Endothelial cell of umbilical vein (primary cell): Measurements from ENCODE around the gene COG5. TPM values are rescaled to one million over a fixed set of nuclear protein-coding genes. Genes with fewer than 3 reads are reported as not detected.

Source experiments
- BruUV-seq: library from RNA; stranded (reverse); fragments of 400-500 nt; replicated peaks from 2 replicates; lab custom pipeline; 2021; lab: Mats Ljungman, UMichigan
- CTCF ChIA-PET: fragments of 300-600, 350-600 bp; sonication (Branson Sonifier 250); formaldehyde crosslinking; loops from one replicate; lab custom pipeline; 2021; ENCODE audit warnings: antibody characterized with exemption, inconsistent platforms; lab: Charles Lee
- POLR2A ChIA-PET: fragments of 300-600, 350-600 bp; sonication (Branson Sonifier 250); formaldehyde crosslinking; loops from one replicate; lab custom pipeline; 2021; ENCODE audit warnings: antibody characterized with exemption, inconsistent platforms; lab: Charles Lee
- DNase-seq: peaks from one replicate; pipeline ENCODE4 v3.0.0-alpha.2; 2011; ENCODE audit warnings: low read depth, low spot score
- FAIRE-seq: peaks from 2 replicates; lab custom pipeline; 2011; peaks lifted over from hg19 to GRCh38; lab: Jason Lieb, UNC
- H2AFZ ChIP-seq: 2 replicates; pipeline ENCODE4 v1.6.0; 2012; ENCODE audit warnings: low read depth, low read length, control low read depth, inconsistent platforms
- H3K27ac ChIP-seq: 2 replicates; pipeline ENCODE4 v1.5.1; 2011; ENCODE audit warnings: low read depth, mild to moderate bottlenecking, control low read depth, low read length, moderate library complexity; ENCODE audit not compliant: insufficient read depth
- H3K27me3 ChIP-seq, 2 experiments: 2 replicates each; pipeline versions ENCODE4 v1.6.0 to v1.6.1; 2011; ENCODE audit warnings: low read length in 2 of 2, mixed read lengths in 1 of 2; ENCODE audit not compliant: control insufficient read depth in 2 of 2, insufficient read depth in 2 of 2
- H3K36me3 ChIP-seq, 2 experiments: 2 replicates in 1 of 2; 3 replicates in 1 of 2; pipeline ENCODE4 v1.5.1; 2011; ENCODE audit warnings: low read length in 2 of 2, mild to moderate bottlenecking in 1 of 2, moderate library complexity in 1 of 2; ENCODE audit not compliant: control insufficient read depth in 2 of 2, insufficient read depth in 2 of 2; ENCODE audit errors: extremely low read depth in 1 of 2
- H3K4me1 ChIP-seq: 3 replicates; pipeline ENCODE4 v1.5.1; 2011; ENCODE audit warnings: mild to moderate bottlenecking, low read length; ENCODE audit not compliant: control insufficient read depth, insufficient read depth; ENCODE audit errors: extremely low read depth
- H3K4me2 ChIP-seq: 2 replicates; pipeline ENCODE4 v1.6.1; 2011; ENCODE audit warnings: low read length, control low read depth, mixed read lengths; ENCODE audit not compliant: insufficient read depth
- H3K4me3 ChIP-seq, 3 experiments: fragments of 200-600 bp in 1 of 3; sonication (generic), shearing (Covaris generic) in 1 of 3; replicated peaks in 1 of 3; 2 replicates each; pipeline ENCODE4 v1.5.1; 2011 to 2016; ENCODE audit warnings: control low read depth in 3 of 3, low read length in 3 of 3, mild to moderate bottlenecking in 2 of 3, inconsistent platforms in 1 of 3, low read depth in 1 of 3, moderate library complexity in 1 of 3; ENCODE audit not compliant: insufficient read depth in 1 of 3
- H3K79me2 ChIP-seq: 2 replicates; pipeline ENCODE4 v1.6.0; 2012; ENCODE audit warnings: low read length, inconsistent platforms; ENCODE audit not compliant: control insufficient read depth, insufficient read depth
- H3K9ac ChIP-seq: replicated peaks from 2 replicates; pipeline ENCODE3; 2011; ENCODE audit warnings: low read length, control low read depth; ENCODE audit not compliant: insufficient read depth; ENCODE audit errors: extremely low read depth
- H3K9me1 ChIP-seq: replicated peaks from 3 replicates; pipeline ENCODE4 v1.6.0; 2011; ENCODE audit warnings: mild to moderate bottlenecking, low read length; ENCODE audit not compliant: control insufficient read depth, insufficient read depth; ENCODE audit errors: extremely low read depth
- H3K9me3 ChIP-seq: replicated peaks from 2 replicates; pipeline ENCODE4 v1.5.1; 2012; ENCODE audit warnings: low read length, inconsistent platforms; ENCODE audit not compliant: control insufficient read depth, insufficient read depth
- H4K20me1 ChIP-seq: replicated peaks from 2 replicates; pipeline ENCODE3; 2011; ENCODE audit warnings: mild to moderate bottlenecking, low read length; ENCODE audit not compliant: control insufficient read depth, insufficient read depth; ENCODE audit errors: extremely low read depth
- EZH2 ChIP-seq: IDR thresholded peaks from 2 replicates; pipeline ENCODE4 v1.6.1; 2012; ENCODE audit warnings: borderline replicate concordance, low read depth, mild to moderate bottlenecking, moderate library complexity, low read length, inconsistent platforms; ENCODE audit not compliant: severe bottlenecking
- FOS ChIP-seq: IDR thresholded peaks from 2 replicates; pipeline ENCODE4 v1.6.1; 2011; ENCODE audit warnings: mild to moderate bottlenecking, low read length, moderate library complexity, borderline replicate concordance; ENCODE audit not compliant: insufficient read depth
- GATA2 ChIP-seq: IDR thresholded peaks from 2 replicates; pipeline ENCODE4 v1.7.0; 2011; ENCODE audit warnings: low read depth, mild to moderate bottlenecking, moderate library complexity, mixed read lengths, low read length; ENCODE audit not compliant: insufficient read length, insufficient read depth
- MYC ChIP-seq: IDR thresholded peaks from one replicate; pipeline ENCODE4 v1.6.1; 2011; ENCODE audit warnings: mild to moderate bottlenecking, low read depth, low read length
- POLR2A ChIP-seq: IDR thresholded peaks from 2 replicates; pipeline ENCODE4 v1.6.1; 2012; ENCODE audit warnings: low read depth, mild to moderate bottlenecking, control low read depth, low read length
- POLR2AphosphoS5 ChIP-seq: IDR thresholded peaks from 2 replicates; pipeline ENCODE4 v1.6.1; 2012; ENCODE audit warnings: low read depth, mild to moderate bottlenecking, control low read depth, low read length, moderate library complexity; ENCODE audit not compliant: insufficient read depth
- dilution Hi-C: fragments of 300-500 bp; cut with MboI; formaldehyde crosslinking; loops from one replicate; pipeline ENCODE4 v1.15.0; 2019; ENCODE audit warnings: low sequenced_read_pairs; ENCODE audit not compliant: extremely low pct_ligation_motif_present
- intact Hi-C: fragments of 100-400 bp; cut with micrococcal nuclease; formaldehyde crosslinking; loops from one replicate; pipeline ENCODE4 v1.10.0; 2022
- polyA plus RNA-seq, 4 experiments: library from polyadenylated mRNA; depleted of rRNA in 3 of 4; stranded (reverse) in 3 of 4; unstranded in 1 of 4; fragments of >200 nt; gene quantifications; 2 replicates each; pipeline versions ENCODE4 v1.2.1 to v1.2.3, GENCODE V29; 2011 to 2012; ENCODE audit warnings: missing spikeins in 1 of 4
- total RNA-seq: library from RNA; stranded (reverse); gene quantifications from 2 replicates; pipeline ENCODE4 v1.2.3, GENCODE V29; 2021
- TF ChIP-seq, protein P1 (sequence below), 2 donors: IDR thresholded peaks; 1 replicate in 1 of 2; 2 replicates in 1 of 2; pipeline ENCODE4 v1.5.1; 2011; ENCODE audit warnings: low read length in 2 of 2, mild to moderate bottlenecking in 2 of 2, moderate library complexity in 2 of 2, control low read depth in 1 of 2, inconsistent platforms in 1 of 2, low read depth in 1 of 2; ENCODE audit not compliant: insufficient read depth in 1 of 2; ENCODE audit errors: extremely low read depth in 1 of 2
- TF ChIP-seq, protein P2 (sequence below): IDR thresholded peaks from 2 replicates; pipeline ENCODE4 v1.6.1; 2011; ENCODE audit not compliant: insufficient read depth, insufficient read length

The COG5 gene
- total and polyA plus RNA-seq, 2 donors (not counting 3 experiments of a cell fraction or from before 2014, with no cell fraction given) = 18.8 to 45.3 TPM

DNA sequence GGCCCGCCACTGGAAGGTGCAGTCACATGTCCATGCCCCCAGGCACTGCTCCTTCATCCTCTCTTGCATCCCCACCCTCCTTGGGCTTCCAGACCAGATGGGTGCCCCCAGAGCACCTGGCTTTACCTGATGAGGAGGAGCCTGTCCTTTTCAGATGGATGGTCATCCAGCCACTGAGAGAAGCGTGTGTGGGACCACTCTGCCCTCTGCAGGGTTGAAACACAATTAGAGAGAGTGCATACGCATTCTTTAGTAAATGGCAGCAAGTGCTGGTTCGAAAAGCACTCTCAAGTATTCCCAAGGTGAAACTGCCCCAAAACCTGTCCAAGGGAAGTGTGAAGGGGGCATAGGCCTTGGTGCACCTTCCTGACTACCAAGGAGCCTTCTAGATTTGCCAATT lies 353.3 kb downstream of the COG5 start:
- Histone ChIP-seq H3K27me3 (no peaks in the 10 kb centered on the region), H3K27ac (no peak overlapping the region), H4K20me1 (no peaks in the 10 kb centered on the region), H3K9me3 (no peaks in the 10 kb centered on the region), H3K4me2 (no peak overlapping the region), H3K9me1 (no peaks in the 10 kb centered on the region), H2AFZ (no peak overlapping the region), H3K36me3 (peaks cover 0 to 6% of the 10 kb centered on the region in 2 experiments), H3K9ac (no peak overlapping the region), H3K4me3 (no peak overlapping the region), H3K79me2 (no peaks in the 10 kb centered on the region), H3K4me1 (no peaks in the 10 kb centered on the region)
- FAIRE-seq (no peak), DNase-seq (no peak)
- POLR2A ChIA-PET = no interaction called here
- TF ChIP-seq, protein P1, sequence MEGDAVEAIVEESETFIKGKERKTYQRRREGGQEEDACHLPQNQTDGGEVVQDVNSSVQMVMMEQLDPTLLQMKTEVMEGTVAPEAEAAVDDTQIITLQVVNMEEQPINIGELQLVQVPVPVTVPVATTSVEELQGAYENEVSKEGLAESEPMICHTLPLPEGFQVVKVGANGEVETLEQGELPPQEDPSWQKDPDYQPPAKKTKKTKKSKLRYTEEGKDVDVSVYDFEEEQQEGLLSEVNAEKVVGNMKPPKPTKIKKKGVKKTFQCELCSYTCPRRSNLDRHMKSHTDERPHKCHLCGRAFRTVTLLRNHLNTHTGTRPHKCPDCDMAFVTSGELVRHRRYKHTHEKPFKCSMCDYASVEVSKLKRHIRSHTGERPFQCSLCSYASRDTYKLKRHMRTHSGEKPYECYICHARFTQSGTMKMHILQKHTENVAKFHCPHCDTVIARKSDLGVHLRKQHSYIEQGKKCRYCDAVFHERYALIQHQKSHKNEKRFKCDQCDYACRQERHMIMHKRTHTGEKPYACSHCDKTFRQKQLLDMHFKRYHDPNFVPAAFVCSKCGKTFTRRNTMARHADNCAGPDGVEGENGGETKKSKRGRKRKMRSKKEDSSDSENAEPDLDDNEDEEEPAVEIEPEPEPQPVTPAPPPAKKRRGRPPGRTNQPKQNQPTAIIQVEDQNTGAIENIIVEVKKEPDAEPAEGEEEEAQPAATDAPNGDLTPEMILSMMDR (IDR thresholded peaks at IDR 0.05; ENCODE audit: extremely low read depth in 1 of 2, insufficient read depth in 1 of 2, low read depth in 1 of 2, low read length in 2 of 2) = no peak
- TF ChIP-seq, protein P2, sequence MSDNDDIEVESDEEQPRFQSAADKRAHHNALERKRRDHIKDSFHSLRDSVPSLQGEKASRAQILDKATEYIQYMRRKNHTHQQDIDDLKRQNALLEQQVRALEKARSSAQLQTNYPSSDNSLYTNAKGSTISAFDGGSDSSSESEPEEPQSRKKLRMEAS = no peak
- TF ChIP-seq MYC (no peak), FOS (no peak), GATA2 (no peak), POLR2A (no peak), POLR2AphosphoS5 (no peak), EZH2 (no peak)
- no TSS peak for BruUV-seq
- dilution Hi-C loops = no loop called here
- intact Hi-C loops = no loop called here
- CTCF ChIA-PET = no interaction called here
